NCI-H2081 (cell line): ENCODE data around the gene KCP.

Experiments used
- DNase-seq, 2 experiments: peaks; one replicate each; lab custom pipeline; 2025; lab: John Stamatoyannopoulos, UW

Gene KCP

DNA sequence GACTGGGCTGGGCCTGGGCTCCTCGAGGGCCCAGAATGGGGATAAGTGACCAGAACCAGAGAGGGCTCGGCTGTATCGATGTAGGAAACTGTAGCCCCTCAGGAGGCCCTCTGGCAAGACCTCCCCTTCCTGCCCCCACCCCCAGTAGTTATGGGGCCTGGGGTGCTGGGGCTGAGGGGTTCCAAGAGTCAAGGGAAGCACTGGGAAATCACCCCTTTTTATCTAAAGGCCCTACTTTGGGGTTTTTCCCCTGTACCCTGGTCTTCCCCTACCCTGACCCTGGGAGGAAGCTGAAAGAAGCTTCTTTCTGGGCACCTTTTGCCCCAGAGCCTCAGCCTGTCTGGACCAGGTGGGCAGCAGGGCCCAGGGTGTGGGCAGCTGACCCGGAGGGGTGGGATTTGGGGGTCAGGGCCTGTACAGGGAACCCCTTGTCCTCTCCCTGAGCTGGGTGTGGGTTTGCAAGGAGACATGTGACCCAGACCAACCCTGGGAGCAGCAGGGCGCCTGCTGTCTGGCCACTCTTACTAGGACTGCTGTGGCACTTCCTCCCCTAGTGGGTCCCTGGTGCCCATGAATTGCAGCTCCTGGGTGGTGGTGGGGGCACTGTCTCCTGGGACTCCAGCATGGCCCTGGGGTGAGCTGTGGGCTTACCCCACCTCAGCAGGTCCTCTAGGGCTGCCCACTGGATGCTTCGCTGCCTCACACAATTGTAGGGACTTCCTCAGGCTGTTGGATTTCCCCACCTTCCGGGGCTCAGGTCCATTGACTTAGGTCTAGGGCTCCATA, 28.8 kb upstream of the KCP start:
- no peak for DNase-seq

DNA sequence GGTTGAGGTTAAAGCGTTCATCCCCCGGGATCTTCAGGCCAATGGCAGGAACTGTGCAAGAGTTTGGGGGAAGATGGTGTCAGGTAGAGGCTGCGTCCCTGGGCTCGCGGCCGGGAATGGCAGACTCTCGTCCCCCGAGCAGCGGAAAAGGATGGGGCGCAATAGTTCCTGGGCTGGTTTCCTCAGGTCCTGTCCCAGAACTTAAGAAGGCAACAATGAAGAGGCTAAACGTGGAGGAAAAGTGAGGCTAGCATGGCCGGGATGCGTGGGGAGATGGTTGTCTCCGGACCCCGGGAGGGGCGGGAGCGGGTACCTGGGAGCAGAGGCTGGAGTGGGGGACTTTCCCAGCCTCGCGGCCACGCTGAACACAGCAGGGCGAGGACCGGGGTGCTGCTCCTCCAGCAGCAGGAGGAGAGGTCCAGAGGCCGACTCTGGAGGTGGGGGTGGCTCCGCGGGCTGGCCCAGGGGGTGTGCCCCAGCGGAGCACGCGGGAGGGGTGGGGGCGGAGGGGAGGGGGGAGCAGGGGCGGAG, 28.1 kb upstream of the KCP start:
- no peak for DNase-seq

- DNase-seq = peak; percentile 48 to 68
Observed at GRCh38 chr7:128937647-128938543, 27.4 kb upstream of the KCP start, which contains the start of gene IRF5. Gene IRF5, plus strand, starts transcription at chr7:128937927. Its CDS starts 4,155 bp downstream, at chr7:128942082.

GRCh38 chr7:128937271-128937646, 26.8 kb upstream of the KCP start:
- DNase-seq = no peak

DNA sequence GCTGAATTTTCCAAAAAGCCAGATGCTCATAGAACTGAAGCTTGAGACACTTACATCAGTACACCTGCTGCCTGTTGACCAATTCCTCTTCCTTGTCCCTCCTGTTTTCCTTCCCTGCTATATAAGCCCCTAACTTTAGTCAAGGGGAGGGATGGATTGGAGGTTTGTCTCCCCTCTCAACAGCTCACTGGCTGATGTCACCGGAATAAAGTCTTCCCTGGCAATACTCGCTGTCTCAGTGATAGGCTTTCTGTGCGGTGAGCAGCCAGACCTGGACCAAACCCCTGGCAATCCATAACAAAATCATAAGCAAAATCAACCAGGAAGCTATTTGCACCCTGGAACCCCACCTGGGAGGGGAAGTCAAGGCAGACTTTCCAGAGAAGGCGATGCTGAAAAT, 26.3 kb upstream of the KCP start:
- DNase-seq = no peak

GRCh38 chr7:128935342-128935730, 24.8 kb upstream of the KCP start:
- no peak for DNase-seq

DNA sequence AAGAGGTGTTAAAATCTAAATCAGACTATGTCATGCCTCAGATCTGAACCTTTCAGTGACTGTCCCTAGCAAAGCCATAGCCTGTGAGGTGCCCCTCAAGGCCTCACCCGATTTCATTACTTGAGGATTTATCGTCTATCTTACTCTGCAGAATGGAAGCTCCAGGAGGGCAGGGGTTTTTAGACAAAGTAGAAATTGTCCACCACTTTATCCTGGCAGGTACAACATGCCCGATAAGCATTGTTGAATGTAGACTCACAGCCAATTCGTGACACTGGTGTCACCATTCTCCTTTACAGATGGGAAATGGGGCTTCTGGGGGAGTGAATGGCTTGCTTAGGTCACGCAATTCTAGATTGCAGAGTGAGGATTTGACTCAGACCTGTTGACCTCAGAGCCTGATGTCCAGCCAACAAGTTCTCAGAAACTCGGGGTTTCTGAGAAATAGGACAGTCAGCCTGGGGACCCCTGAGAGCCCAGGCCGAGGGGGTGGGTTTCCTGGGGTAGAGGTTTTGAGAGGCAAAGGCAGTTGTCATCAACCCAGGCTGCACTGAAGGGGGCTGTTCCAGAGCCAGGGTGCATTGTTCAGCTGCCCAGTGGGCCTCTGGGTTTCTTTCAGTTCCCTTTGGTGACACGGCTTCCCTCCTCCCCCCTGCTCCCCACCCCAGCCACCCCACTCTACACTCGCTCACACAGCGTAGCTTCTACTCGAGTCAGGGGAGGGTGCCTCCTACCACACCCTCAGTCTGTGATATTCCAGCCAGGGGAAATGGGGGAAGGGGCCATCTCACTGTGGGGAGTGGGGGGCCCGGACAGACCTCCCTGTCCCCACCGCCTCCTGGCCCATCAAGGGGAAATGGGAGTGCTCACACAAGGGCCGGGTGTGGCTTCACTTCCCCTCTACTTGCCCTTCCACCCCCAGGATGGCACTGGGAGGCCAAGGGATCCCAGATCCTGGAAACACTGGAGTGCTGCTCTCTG, 24.1 kb upstream of the KCP start:
- DNase-seq = no peak

- no peak for DNase-seq
Observed at GRCh38 chr7:128933180-128933891, 22.8 kb upstream of the KCP start.

GRCh38 chr7:128932862-128933179, 22.3 kb upstream of the KCP start:
- no peak for DNase-seq

DNA sequence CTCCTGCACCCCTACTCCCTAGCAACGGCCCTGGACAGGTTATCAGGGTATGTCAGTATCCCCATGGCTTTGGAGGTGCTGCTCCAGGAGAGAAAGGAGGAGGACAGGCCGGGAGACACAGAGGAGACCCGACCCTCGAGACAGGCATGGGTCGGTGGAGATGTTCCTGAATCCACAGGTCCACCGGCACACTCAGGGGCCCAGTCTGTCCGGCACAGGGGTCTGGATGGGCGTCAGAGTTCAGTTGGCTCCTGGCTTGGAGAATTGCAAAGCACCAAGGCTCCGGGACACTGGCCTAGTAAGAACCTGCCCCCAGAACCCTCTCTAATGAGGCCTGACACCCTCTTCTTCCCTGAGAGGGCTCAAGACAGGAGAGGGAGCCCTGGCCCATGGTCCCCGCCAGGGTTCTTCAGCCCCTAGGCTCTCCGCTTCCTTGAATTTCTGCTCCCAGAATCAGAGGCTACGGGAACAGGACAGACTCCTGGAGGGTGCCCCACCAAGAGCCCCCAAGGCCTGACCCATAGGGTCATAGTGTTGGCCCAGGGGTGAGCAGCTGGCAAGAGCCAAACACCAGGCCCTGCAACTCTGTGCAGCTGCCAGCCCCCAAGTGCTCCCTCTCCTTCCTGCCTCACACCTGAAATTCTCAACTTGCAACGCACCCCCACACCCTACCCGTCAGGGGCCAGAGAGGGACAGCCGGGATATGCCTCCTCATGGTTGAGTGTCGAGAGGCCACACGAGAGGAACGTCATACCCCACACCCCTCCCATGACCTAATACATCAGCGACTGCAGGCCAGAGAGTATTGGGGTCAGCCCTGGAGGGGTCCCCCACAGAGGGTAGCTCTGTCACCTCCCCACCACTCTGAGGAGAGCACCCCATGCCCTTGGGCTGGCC, 21.7 kb upstream of the KCP start:
- DNase-seq = no peak

GRCh38 chr7:128931190-128931798, 20.8 kb upstream of the KCP start:
- no peak for DNase-seq

- DNase-seq = no peak
Observed at GRCh38 chr7:128928882-128929788, 18.6 kb upstream of the KCP start.

- DNase-seq = no peak
Observed at GRCh38 chr7:128928159-128928813, 17.8 kb upstream of the KCP start.

DNA sequence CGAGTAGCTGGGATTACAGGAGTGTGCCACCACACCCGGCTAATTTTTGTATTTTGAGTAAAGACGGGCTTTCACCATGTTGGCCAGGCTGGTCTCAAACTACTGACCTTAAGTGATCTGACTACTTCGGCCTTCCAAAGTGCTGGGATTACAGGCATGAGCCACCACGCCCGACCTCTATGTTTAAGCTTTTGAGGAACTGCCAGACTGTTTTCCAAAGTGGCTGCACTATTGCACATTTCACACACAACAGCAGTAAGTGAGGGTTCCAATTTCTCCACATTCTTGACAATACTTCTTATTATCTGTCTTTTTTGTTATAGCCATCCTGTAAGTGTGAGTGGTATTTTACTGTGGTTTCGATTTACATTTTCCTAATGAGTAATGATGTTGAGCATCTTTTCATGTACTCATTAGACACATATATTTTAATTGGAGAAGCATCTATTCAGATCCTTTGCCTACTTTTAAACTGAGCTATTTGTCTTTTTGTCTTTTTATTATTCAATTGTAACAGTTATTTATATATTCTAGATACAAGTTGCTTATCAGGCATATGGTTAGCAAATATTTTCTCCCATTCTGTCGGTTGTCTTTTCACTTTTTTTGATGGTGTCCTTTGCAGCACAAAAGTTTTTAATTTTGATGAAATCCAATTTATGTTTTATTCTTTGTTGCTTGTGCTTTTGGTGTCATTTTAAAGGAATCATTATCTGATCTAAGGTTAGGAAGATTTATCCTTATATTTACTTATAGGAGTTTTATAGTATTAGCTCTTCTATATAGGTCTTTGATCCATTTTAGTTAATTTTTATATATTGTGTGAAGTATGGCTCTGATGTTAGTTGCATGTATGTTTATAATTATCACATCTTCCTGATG, 14.4 kb upstream of the KCP start:
- DNase-seq = no peak

- DNase-seq = no peak
Observed at GRCh38 chr7:128923411-128923800, 12.9 kb upstream of the KCP start.

GRCh38 chr7:128922496-128923410, 12.2 kb upstream of the KCP start:
- no peak for DNase-seq
